T-helper 22 cell (primary cell): ENCODE measurements around the gene HCAR1.
"Not testable (repeated sequence)": the region's sequence is repeated elsewhere in the genome, so short reads cannot be mapped to it uniquely, and the experiment has no call there.

ENCODE experiments used
- DNase-seq: peaks from one replicate; pipeline ENCODE4 v3.0.0-alpha.2; 2020; ENCODE audit warnings: low read depth

Gene HCAR1

DNA sequence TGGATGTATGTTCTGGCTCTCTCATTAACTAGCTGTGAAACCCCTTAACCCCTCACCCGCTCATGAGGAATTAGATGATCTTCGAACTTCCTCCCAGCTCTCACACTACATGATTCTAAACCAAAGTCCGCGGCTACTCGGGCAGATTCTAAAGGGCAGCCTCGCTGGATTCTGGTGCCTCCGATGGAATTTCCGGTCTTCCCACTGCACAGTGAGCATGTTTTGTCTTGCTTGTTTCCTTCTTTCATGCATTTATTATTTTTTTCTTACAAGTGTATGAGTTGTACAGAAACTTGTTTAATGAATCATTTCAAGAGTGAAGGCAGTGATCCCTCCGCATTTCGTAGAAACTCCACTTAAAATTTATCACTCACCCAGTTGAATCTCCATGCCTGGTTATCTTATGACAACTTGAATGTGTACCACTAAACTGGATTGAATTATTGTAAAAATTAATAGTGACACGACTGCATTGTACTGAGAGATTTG lies 9.5 kb downstream of the HCAR1 start:
- DNase-seq = no peak

DNA sequence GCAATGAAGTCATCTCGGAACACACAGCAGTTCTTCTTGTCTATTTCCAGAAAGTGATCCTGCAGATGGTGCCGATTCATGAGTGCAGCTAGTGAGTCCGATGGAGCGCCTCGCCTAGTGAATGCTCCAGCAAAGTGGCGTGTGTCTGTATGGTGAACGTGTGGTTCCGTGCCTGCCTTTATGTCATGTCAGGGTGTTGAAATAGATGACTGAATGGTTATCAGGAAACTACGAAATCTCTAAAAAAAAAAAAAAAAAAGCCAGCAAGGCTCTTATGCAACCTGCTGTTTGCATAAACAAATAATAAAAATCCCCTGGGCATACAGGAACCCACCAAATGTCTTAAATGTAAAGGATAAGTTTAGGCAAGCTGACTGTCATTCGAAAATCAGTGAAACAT lies 14.0 kb downstream of the HCAR1 start, which contains the start of gene HCAR3:
HCAR3 (minus strand) TSS at position 154 of the 400 bp plus-strand sequence; CDS start at position 80, 74 bp downstream.
- DNase-seq = not testable (repeated sequence)

DNA sequence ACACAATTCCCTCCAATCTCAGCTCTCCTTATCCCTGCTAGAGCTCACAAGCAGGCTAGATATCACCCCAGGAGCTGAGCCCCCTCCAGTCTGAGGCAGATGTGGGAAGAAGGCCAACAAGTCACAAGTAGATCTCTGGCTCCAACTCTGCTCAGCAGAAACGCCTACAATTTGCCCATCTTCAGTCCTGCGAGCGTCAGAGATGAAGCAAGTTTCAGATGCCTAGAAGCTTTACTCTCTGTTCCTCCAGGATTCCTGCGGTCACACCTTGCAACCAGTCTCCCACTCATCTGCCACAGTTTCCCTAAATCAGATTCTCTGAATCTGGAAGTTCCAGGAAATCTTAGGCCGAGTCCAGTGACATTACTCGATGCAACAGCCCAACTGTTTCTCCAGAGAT lies 15.4 kb downstream of the HCAR1 start:
- DNase-seq = not testable (repeated sequence)

DNA sequence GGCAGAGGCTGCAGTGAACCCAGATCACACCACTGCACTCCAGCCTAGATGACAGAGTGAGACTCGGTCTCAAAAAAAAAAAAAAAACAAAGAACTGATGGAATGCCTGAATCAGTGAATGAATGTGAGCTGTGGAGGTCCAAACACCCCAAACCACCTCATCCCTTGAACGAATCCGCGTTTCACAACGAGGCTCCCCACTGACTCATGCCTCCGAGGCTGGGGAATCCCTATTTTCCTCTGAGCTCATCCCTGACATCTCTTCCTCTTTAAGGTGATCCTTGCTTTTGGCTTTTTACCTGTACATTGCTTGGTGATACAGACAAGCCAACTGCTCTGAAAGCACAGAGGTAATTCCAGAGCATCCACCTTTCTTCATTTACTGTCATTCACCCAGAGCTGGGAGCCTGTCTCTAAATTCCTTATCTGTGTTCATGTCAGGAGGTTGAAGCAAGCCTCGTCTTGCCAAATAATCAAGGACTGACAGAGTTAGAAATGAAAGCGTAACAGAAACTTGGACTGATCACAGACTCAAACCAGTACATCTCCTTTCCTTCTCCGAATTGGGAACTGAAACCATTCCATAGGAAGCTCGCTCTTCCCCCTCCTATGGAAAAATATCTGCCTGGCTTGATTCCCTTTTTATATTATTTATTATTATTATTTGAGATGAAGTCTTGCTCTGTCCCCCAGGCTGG lies 17.0 kb downstream of the HCAR1 start:
- not testable (repeated sequence) for DNase-seq

DNA sequence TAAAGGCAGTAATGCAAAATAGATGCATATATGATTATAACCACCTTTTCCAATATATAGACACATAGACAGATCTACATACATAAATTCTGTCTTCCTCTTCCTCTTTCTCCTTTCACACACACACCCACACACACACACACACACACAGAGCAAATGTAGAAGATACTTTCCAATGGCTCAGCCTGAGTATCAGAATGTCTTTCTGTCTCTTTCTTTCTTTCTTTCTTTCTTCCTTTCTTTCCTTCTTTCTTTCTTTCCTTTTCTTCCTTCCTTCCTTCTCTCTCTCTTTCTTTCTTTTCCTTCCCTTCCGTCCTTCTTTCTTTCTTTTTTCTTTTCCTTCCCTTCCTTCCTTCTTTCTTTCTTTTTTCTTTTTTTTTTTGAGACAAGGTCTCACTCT lies 19.4 kb downstream of the HCAR1 start:
- DNase-seq = not testable (repeated sequence)

DNA sequence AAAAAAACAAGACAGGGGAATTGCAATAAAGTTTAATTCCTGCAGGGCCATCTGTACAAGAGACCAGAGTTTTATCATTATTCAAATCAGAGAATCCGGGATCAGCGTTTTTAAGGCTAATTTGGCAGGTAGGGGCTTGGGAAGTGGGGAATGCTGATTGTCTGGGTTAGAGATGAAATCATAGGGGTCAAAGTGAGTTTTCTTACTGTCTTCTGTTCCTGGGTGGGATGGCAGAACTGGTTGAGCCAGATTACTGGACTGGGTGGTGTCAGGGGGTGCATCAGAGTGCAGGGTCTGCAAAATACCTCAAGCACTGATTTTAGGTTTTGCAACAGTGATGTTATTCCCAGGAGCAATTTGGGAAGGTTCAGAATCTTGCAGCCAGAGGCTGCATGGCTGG lies 20.3 kb downstream of the HCAR1 start:
- DNase-seq = not testable (repeated sequence)

DNA sequence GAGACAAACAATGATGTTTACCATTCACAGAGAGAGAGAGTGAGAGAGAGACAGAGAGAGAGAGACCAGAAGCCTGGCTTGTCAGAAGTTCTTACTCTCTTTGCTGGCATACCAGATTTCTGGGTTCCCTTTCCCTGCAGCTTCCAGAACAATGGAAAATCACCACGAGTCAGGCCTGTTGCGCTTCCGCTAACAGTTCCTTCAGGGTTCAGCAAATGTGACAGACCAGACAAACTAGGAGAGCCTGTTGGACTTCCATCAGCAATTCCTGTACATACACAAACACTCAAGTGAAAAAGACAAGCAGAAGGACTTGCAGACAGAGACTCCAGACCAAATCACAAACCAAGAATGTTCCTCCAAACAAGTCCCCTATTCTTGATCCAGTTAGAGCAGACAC lies 21.4 kb downstream of the HCAR1 start:
- not testable (repeated sequence) for DNase-seq

DNA sequence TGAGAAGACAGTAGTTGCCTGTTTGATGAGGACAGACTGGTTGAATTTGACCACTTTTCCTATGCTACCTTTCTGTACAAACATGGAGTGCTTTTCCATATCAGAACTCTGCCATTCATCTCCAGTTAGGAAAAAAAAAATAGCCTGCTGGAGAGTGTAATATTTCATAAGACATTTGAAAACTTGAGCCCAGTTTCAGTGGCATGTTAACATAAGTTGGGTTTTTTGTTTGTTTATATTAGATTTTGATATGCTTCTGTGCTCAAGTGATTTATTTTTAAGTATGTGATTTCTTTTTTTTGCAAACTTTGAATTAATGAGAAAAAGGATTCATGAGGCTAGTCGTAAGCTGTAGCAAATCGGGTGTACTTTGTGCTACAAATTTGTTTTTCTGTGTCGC lies 26.8 kb downstream of the HCAR1 start:
- DNase-seq = not testable (repeated sequence)

DNA sequence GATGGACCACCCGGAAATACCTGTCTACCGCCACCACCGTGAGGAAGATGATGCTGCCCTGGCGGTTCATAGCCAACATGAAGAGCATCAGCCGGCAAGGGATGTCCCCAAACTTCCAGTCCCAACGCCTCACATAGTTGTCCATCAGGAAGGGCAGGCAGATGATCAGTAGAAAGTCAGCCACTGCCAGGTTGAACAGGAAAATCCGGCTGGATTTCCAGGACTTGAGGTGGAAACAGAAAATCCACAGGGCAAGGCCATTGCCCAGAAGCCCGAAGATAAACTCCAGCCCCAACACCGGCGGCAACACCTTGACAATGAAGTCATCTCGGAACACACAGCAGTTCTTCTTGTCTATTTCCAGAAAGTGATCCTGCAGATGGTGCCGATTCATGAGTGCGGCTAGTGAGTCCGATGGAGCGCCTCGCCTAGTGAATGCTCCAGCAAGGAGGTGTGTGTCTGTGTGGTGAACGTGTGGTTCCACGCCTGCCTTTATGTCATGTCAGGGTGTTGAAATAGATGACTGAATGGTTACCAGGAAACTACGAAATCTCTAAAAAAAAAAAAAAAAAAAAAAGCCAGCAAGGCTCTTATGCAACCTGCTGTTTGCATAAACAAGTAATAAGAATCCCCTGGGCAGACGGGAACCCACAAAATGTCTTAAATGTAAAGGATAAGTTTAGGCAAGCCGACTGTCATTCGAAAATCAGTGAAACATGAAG lies 27.6 kb downstream of the HCAR1 start, which contains the start of gene HCAR2:
HCAR2 (minus strand) TSS at position 468 of the 722 bp plus-strand sequence; CDS start at position 394, 74 bp downstream.
- not testable (repeated sequence) for DNase-seq

DNA sequence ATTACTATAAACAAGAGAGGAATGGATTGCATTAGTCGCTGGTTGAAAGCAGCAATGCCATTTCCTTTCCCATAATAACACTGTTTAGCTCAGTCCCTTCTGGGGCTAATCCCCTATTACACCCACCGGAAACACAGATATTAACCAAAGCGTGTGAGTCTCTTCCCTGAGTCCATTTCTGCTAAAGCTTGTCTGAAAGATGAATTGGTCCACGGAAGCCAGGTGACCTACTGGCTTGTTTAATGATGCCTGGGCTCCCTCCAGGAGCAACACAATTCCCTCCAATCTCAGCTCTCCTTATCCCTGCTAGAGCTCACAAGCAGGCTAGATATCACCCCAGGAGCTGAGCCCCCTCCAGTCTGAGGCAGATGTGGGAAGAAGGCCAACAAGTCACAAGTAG lies 29.2 kb downstream of the HCAR1 start:
- not testable (repeated sequence) for DNase-seq

DNA sequence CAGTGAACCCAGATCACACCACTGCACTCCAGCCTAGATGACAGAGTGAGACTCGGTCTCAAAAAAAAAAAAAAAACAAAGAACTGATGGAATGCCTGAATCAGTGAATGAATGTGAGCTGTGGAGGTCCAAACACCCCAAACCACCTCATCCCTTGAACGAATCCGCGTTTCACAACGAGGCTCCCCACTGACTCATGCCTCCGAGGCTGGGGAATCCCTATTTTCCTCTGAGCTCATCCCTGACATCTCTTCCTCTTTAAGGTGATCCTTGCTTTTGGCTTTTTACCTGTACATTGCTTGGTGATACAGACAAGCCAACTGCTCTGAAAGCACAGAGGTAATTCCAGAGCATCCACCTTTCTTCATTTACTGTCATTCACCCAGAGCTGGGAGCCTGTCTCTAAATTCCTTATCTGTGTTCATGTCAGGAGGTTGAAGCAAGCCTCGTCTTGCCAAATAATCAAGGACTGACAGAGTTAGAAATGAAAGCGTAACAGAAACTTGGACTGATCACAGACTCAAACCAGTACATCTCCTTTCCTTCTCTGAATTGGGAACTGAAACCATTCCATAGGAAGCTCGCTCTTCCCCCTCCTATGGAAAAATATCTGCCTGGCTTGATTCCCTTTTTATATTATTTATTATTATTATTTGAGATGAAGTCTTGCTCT lies 30.5 kb downstream of the HCAR1 start:
- DNase-seq = not testable (repeated sequence)

DNA sequence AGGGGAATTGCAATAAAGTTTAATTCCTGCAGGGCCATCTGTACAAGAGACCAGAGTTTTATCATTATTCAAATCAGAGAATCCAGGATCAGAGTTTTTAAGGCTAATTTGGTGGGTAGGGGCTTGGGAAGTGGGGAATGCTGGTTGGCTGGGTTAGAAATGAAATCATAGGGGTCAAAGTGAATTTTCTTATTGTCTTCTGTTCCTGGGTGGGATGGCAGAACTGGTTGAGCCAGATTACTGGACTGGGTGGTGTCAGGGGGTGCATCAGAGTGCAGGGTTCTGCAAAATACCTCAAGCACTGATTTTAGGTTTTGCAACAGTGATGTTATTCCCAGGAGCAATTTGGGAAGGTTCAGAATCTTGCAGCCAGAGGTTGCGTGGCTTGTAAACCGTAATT lies 33.7 kb downstream of the HCAR1 start:
- not testable (repeated sequence) for DNase-seq

DNA sequence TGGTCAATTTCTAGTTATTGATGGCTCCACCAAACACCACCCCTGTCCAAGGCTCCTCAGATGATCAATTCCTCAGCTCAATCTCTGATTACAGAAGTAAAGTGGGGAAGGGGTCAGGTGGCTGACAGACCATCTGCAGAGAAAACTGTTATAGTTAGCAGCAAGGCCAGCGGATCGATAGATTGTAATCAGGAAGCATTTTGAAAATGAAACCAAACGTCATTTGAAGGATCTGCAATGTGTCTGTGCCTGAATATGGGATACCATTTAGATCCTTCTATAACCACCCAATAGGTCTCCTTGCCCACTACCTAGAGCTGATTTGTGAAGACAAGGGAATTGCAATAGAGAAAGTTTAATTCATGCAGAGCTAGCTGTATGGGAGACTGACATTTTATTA lies 39.1 kb downstream of the HCAR1 start:
- DNase-seq = no peak

DNA sequence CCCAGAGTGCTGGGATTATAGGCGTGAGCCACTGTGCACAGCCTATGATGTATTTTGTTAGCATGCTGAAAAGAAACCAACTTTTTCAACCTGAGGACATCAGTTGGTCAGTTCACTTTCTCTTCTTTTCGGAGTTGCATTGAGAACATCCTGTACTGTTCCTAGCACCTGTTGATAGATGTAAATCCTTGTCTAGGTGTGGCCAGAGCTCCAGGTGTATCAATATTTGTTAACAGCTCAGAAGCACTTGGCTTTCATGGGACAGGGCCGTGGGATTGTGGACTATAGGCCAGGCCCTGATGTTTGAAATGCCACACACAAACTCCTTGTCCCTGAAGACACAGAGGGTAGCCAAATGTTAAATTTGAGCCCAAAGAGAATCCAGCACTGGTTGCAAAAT lies 42.4 kb downstream of the HCAR1 start:
- no peak for DNase-seq

DNA sequence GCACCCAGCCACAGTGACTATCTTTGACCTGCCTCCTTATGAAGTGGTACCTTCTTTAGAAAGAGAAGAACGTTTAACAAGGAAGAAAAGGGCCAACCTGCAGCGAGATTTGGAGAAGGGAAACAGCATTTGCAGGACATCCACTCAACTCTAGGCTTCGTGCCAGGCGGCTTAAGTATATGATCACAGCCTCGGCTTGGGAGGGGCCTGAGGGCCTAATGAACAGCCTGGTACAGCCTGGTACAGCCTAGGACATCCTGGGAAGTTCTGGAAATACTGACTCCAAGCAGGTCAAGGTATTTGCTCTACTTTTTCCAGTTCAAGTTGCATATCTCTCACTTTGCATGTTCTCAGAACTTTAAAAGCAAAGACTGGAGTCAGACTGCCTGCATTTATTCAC lies 43.6 kb downstream of the HCAR1 start:
- no peak for DNase-seq

DNA sequence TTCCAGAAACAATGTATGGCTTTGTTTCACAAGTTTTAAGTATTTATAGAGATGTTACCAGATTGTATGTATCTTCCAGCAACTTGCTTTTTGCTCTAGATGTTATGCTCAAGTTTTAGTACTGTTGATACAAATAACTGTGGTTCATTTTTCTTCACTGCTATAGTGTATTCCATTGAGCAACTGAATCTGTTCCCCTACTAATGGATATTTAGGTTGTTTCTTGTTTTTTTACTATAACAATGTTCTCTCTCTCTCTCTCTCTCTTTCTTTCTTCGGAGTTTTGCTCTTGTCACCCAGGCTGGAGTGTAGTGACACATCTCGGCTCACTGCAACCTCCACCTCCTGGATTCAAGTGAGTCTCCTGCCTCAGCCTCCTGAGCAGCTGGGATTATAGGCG lies 44.1 kb downstream of the HCAR1 start:
- no peak for DNase-seq

DNA sequence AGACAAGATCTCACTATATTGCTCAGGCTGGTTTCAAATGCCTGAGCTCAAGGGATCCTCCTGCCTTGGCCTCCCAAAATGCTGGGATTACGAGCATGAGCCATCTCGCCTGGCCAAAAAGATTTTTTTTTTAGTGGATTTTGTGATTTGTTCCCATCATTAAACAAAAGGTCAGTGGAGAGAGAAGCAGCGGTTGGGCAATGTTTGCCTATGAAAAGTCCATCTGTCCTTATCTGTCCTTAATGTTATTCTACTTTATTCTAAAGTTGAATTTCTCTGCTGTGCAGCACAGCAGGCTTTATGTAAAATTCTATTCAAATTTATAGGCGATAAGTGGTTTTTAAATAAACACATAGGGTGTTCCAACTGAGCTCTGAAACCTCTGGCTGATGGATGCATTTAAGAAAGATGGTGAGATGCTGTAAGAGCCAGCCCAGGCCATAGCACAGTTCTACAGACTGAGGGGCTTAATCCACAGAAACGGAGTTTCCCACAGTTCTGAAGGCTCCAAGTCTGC lies 46.3 kb downstream of the HCAR1 start:
- no peak for DNase-seq

DNA sequence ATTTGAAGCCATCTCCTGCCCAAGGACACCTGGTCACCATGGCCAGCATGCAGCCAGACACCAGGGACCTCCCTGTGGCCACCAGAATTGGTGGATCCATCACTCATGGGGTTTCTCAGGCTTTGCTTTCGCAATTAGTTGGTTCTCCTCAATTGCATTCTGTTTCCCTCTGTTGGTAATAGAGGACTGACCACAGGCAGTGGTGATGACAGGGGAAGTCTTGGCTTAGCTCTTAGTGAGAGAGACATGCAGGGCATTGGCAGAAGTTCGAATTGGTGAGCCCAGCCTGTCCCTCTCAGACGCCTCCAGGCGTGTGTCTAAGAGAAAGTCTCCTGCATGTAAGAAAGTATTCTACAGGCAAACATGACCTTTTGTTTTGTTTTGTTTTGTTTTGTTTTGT lies 48.8 kb downstream of the HCAR1 start:
- DNase-seq = no peak

DNA sequence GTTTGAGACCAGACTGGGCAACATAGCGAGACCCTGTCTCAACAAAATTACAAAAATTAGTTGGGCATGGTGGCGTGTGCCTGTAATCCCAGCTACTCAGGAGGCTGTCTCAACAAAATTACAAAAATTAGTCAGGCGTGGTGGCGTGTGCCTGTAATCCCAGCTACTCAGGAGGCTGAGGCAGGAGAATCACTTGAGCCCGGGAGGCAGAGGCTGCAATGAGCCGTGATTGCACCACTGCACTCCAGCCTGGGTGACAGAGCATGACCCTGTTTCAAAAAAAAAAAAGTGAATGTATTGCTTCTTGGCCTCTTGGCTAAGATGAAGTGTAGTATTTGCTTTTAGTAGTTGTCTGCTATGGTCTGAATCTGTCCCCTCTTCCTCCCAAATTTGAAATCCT lies 49.7 kb downstream of the HCAR1 start:
- DNase-seq = not testable (repeated sequence)

DNA sequence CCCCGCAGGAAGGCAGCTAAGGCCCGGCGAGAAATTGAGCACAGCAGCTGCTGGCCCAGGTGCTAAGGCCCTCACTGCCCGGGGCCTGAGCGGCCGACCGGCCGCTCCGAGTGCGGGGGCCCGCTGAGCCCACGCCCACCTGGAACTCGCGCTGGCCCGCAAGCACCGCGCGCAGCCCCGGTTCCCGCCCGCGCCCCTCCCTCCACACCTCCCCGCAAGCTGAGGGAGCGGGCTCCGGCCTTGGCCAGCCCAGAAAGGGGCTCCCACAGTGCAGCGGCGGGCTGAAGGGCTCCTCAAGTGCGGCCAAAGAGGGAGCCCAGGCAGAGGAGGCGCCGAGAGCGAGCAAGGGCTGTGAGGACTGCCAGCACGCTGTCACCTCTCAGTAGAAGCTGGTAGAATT lies 53.9 kb downstream of the HCAR1 start:
- DNase-seq = not testable (repeated sequence)
